NCI-H2107 (cell line): ENCODE results near the gene SMCO4.
A peak's percentile ranks its signal among the peaks of the same experiment; 100 is the strongest.
"Not testable (repeated sequence)": the region's sequence is repeated elsewhere in the genome, so short reads cannot be mapped to it uniquely, and the experiment has no call there.

Experiments
- DNase-seq: peaks from one replicate; lab custom pipeline; 2025; lab: John Stamatoyannopoulos, UW

SMCO4 gene, protein sequence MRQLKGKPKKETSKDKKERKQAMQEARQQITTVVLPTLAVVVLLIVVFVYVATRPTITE

GRCh38 chr11:93543292-93543977 lies at the start of gene SMCO4:
SMCO4 (minus strand) TSS chr11:93543391; CDS start chr11:93479189, 64,202 bp downstream.
- DNase-seq, result peak; percentile 79

DNA sequence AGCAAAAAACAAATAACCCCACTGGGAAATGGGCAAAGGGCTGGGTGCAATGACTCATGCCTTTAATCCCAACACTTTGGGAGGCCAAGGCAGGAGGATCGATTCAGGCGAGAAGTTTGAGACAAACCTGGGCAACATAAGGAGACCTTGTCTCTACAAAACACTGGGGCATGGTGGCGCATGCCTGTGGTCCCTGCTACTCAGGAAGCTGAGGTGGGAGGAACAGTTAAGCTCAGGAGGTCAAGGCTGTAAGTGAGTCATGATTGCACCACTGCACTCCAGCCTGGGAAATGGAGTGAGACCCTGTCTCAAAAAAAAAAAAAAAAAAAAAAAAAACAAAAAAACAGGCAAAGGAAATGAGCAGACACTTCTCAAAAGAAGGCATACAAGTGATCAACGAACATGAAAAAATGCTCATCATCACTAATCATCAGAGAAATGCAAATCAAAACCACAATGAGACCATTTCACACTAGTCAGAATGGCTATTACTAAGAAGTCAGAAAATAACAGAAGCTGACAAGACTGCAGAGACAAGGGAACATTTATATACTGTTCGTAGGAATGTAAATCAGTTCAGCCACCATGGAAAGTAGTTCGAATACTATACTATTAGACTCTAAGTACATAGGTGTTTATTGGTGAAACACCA lies 48.2 kb upstream of the SMCO4 start:
- DNase-seq, result no peak

- no peak for DNase-seq
Measured at GRCh38 chr11:93589347-93589746, 46.2 kb upstream of the SMCO4 start.

GRCh38 chr11:93587858-93588581 lies 44.8 kb upstream of the SMCO4 start:
- no peak for DNase-seq

- not testable (repeated sequence) for DNase-seq
Measured at GRCh38 chr11:93587425-93587824, 44.2 kb upstream of the SMCO4 start.

GRCh38 chr11:93585758-93586157 lies 42.6 kb upstream of the SMCO4 start:
- DNase-seq, result no peak

DNA sequence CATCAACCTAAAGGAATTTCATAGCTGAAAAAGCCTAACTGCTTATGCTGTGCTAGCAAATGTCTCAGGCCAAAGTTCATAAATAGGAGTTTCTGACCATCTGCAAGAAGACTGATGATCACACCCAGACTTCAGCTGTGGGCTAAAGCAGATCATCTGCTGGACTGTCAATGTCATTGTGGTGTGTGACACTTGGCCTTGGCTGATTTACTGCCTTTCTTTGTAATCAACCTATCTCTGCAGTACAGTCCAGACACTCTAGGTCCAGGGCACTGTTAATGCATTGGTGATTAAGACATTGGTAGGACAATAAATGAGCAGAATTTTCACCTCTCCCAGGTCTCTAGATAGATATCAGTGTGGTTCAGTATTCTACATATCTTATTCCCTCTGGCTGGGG lies 40.3 kb upstream of the SMCO4 start:
- DNase-seq, result no peak

GRCh38 chr11:93579187-93579751 lies 36.1 kb upstream of the SMCO4 start:
- DNase-seq, result no peak

GRCh38 chr11:93577286-93577685 lies 34.1 kb upstream of the SMCO4 start:
- no peak for DNase-seq

- not testable (repeated sequence) for DNase-seq
Measured at GRCh38 chr11:93576870-93577269, 33.7 kb upstream of the SMCO4 start.

DNA sequence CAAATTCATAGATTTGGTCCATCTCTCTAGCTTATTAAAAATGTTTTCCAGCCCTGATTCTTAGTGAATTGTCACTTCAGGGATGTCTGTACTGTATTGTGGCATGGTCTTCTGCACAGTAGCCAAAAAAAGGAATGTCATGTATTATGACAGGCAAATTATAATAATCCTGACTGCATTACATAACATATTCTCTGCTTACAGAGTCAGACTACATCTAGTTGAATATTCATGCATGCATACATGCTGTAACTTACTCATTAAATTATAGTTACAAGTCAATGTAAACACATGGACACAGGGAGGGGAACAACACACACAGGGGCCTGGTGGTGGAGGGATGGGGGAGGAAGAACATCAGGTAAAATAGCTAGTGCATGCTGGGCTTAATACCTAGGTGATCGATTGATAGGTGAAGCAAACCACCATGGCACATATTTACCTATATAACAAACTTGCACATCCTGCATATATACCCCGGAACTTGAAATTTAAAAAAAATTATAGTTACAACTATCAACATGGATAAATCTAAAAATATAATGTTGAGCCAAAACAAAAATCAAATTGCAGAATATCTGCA lies 31.5 kb upstream of the SMCO4 start:
- no peak for DNase-seq

DNA sequence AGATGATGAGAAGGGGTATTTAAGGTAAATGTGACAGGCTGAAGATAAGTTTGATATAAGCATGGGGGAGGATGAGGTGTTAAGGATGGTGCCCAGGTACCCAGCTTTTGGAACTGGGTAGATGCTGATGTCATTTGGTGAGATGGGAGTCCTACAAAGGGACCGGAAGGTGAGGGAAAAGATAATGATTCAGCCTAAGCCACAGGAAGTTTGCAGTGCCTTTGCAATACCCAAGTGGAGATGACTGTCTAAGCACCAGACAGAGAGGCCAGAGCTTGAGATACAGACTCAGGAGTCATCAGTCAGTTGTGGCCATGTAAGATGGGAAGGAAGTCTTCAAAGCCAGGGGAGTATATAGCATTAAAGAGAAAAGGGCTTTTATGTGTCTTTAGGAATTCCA lies 30.0 kb upstream of the SMCO4 start:
- DNase-seq, result no peak

- no peak for DNase-seq
Measured at GRCh38 chr11:93572621-93573020, 29.4 kb upstream of the SMCO4 start.

DNA sequence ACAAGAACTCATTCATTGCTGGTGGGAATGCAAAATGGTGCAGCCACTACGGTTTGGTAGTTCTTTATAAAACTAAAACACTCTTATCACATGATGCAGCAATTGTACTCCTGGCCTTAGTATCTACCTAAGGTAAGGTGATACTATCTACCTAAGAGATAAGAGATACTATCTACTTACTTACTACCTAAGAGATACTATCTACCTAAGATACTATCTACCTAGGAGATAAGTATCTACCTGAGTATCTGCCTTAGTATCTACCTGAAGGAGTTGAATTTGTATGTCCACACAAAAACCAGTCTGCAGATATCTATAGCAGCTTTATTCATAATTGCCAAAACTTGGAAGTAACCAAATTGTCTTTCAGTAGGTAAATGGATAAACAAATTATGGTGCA lies 29.0 kb upstream of the SMCO4 start:
- no peak for DNase-seq

DNA sequence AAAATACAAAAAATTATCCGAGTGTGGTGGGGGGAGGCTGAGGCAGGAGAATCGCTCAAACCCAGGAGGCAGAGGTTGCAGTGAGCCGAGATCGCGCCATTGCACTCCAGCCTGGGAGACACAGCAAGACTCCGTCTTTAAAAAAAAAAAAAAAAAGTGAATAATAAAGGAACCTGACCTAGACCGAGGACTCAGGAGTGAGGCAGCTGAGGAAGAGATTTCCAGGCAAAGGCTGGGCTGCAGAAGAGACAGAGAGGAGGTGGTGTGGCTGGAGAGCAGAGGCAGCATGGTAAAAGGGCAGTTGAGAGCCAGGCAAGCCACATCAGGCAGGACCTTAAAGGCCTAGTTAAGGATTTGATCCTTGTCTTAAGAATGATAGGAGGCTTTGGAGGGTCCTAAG lies 28.4 kb upstream of the SMCO4 start:
- DNase-seq, result no peak

DNA sequence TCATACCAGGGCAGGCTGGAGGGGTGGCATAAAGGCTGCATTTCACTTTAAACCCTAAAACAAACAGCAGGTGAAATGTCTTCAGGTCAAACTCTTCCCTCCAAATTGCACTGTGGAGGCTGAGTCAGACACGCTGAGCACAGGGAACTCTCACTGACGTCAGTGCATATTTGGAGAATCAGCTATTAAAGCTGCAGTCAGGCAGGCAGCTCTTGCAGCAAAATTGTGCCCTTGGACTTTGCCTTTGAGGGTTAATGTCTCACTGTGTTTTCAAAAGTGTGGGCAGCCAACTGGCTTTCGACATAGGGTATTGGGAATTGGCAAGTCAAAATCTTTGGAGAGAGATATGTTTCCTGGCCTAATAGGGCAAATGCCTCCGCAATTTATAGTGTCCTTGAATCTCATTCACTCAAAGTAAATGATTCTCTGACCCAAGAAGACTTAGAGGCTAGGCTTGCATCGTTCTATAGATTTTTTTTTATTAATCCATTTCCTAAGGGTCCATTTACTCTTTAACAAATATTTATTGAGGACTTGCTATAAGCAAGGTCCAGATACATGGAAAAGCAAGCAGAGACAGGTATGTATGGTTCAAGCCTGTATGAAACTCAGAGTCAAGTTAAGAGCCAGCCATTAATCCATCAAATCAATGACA lies 27.7 kb upstream of the SMCO4 start:
- DNase-seq, result no peak

GRCh38 chr11:93569496-93569895 lies 26.3 kb upstream of the SMCO4 start:
- no peak for DNase-seq

GRCh38 chr11:93568726-93569125 lies 25.5 kb upstream of the SMCO4 start:
- DNase-seq, result no peak

DNA sequence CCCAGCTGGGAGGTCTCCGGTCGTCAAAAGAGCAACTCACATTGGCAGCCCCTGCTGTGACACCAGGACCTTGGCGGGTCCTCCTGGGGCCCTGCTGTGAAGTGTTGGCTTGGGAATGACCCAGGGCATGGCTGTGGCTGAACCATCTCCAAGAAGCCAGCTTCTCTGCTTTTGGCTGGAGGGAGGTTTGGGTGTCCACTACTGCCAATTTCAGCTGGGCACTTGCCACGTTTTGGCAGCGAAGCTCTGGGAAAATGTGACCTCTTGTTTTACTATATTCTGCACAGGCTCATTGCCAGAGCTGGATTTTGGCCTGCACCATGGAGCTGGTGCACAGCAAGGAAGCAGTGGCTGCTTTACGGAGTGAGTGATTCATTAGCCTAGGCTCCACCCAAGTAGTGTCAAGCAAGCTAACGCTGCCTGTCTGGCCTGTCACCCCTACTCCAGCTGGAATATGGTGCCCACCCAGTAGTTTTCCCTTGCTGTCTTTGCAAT lies 24.3 kb upstream of the SMCO4 start:
- DNase-seq, result no peak

GRCh38 chr11:93564895-93565294 lies 21.7 kb upstream of the SMCO4 start:
- DNase-seq, result no peak

- DNase-seq, result no peak
Measured at GRCh38 chr11:93563857-93564256, 20.7 kb upstream of the SMCO4 start.
